Gastroesophageal sphincter (tissue), 3 donors: ENCODE data around the gene SND1.

Experiments
- CTCF ChIP-seq, 4 experiments: fragments of 200-600 bp in 2 of 4; fragments of 450-650 bp in 2 of 4; sonication (generic) in 1 of 4; IDR thresholded peaks; one replicate each; pipeline ENCODE4 v1.5.1; 2017 to 2019; ENCODE audit warnings: antibody characterized with exemption in 4 of 4, mild to moderate bottlenecking in 2 of 4, moderate library complexity in 2 of 4
- POLR2A ChIP-seq, 2 donors: fragments of 450-650 bp; IDR thresholded peaks; one replicate each; pipeline ENCODE4 v1.6.1; 2017; ENCODE audit warnings: antibody characterized with exemption in 2 of 2, mild to moderate bottlenecking in 2 of 2, moderate library complexity in 1 of 2
- POLR2AphosphoS5 ChIP-seq: sonication (generic); formaldehyde crosslinking; IDR thresholded peaks from one replicate; pipeline ENCODE4 v1.6.1; 2017; ENCODE audit warnings: antibody characterized with exemption

- TF ChIP-seq CTCF (IDR thresholded peaks at IDR 0.05) (no peak), POLR2AphosphoS5 (no peak), POLR2A (IDR thresholded peaks at IDR 0.05) (no peak)
Measured at GRCh38 chr7:128014811-128015210, 362.8 kb downstream of the SND1 start.
